NCI-H69 (cell line): ENCODE results near the gene SLC39A7.
A peak's percentile ranks its signal among the peaks of the same experiment; 100 is the strongest.

Source experiments
- DNase-seq: peaks from one replicate; lab custom pipeline; 2025; lab: John Stamatoyannopoulos, UW

SLC39A7 gene

GRCh38 chr6:33190504-33191107 lies 10.1 kb upstream of the SLC39A7 start:
- DNase-seq: no peak

- peak; percentile 37 for DNase-seq
These were observed 9.1 kb upstream of the SLC39A7 start for GRCh38 chr6:33191383-33192104.

- peak; percentile 52 for DNase-seq
These were observed 8.5 kb upstream of the SLC39A7 start, which contains the start of gene COL11A2 for GRCh38 chr6:33192105-33192646. Gene COL11A2 (minus strand): TSS chr6:33192467. CDS start chr6:33192240, 227 bp downstream.

- DNase-seq: peak; percentile 64
These were observed 7.7 kb upstream of the SLC39A7 start for GRCh38 chr6:33192671-33193602.

GRCh38 chr6:33193619-33194018 lies 7.0 kb upstream of the SLC39A7 start:
- DNase-seq: no peak

GRCh38 chr6:33194431-33194979 lies 6.2 kb upstream of the SLC39A7 start:
- DNase-seq: no peak

GRCh38 chr6:33195304-33196165 lies 5.1 kb upstream of the SLC39A7 start:
- DNase-seq: no peak

GRCh38 chr6:33197431-33198048 lies 3.1 kb upstream of the SLC39A7 start:
- peak; percentile 75 for DNase-seq

- DNase-seq: no peak
These were observed 2.4 kb upstream of the SLC39A7 start for GRCh38 chr6:33198159-33198852.

GRCh38 chr6:33198853-33199436 lies 1.7 kb upstream of the SLC39A7 start:
- DNase-seq: no peak

GRCh38 chr6:33199687-33200218 lies 914 bp upstream of the SLC39A7 start:
- DNase-seq: peak; percentile 89

- no peak for DNase-seq
These were observed 479 bp downstream of the SLC39A7 start for GRCh38 chr6:33201147-33201545.

- no peak for DNase-seq
These were observed 1.3 kb downstream of the SLC39A7 start for GRCh38 chr6:33201935-33202334.

GRCh38 chr6:33202799-33203198 lies 2.1 kb downstream of the SLC39A7 start:
- no peak for DNase-seq

GRCh38 chr6:33203443-33204164 lies 2.9 kb downstream of the SLC39A7 start:
- no peak for DNase-seq

- DNase-seq: no peak
These were observed 3.4 kb downstream of the SLC39A7 start for GRCh38 chr6:33204165-33204414.

- DNase-seq: peak; percentile 97
These were observed 3.9 kb downstream of the SLC39A7 start, which contains the start of gene HSD17B8 for GRCh38 chr6:33204415-33205190. Gene HSD17B8 (plus strand): TSS chr6:33204655. CDS start chr6:33204669, 14 bp downstream.
